ENCODE results near the gene PRRX1.

DNA sequence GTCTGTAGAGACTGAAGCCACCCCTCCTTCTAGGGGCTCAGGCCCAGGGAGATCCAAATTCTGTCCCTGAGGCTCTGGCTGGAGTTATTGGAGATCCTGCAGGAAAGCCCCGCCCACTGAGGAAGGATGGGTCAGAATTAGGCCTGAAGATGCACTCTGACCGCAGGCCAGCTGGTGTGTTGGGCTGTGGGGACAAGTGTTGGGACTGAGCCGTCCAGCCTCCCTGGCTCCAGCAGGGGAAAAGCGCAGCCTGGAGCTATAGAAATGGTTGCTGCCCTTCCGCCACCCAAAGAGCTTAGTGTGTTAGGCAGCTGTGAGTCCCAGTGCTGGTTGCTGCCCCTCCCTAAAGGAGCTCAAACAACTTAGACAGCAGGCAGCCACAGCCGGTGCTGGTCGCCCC lies 33.0 kb upstream of the PRRX1 start:
- TF ChIP-seq, protein P1, sequence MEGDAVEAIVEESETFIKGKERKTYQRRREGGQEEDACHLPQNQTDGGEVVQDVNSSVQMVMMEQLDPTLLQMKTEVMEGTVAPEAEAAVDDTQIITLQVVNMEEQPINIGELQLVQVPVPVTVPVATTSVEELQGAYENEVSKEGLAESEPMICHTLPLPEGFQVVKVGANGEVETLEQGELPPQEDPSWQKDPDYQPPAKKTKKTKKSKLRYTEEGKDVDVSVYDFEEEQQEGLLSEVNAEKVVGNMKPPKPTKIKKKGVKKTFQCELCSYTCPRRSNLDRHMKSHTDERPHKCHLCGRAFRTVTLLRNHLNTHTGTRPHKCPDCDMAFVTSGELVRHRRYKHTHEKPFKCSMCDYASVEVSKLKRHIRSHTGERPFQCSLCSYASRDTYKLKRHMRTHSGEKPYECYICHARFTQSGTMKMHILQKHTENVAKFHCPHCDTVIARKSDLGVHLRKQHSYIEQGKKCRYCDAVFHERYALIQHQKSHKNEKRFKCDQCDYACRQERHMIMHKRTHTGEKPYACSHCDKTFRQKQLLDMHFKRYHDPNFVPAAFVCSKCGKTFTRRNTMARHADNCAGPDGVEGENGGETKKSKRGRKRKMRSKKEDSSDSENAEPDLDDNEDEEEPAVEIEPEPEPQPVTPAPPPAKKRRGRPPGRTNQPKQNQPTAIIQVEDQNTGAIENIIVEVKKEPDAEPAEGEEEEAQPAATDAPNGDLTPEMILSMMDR (IDR thresholded peaks at IDR 0.05): no peak
- no peak for TF ChIP-seq POLR2A (IDR thresholded peaks at IDR 0.05)

Measured in Peyer's patch (tissue), 4 donors.